A549 (cell line): ENCODE data around the gene ARPP19. TPM values are rescaled to one million over a fixed set of nuclear protein-coding genes. Genes with fewer than 3 reads are reported as not detected.

Source experiments
- ATAC-seq, 2 experiments: fragments of 200-7000 bp in 1 of 2; fragments of >200 bp in 1 of 2; cut with Nextera tagmentation in 1 of 2; cut with Tn5 transposase in 1 of 2; 3 replicates each; pipeline versions ENCODE4 v1.8.0 to v1.9.1; 2018 to 2020; ENCODE audit warnings: mild to moderate bottlenecking in 1 of 2, moderate library complexity in 1 of 2
- CTCF ChIA-PET: fragments of 300-600 bp; sonication (Branson Sonifier 250); formaldehyde crosslinking; extraction: SDS; loops from one replicate; lab custom pipeline; 2021; ENCODE audit warnings: antibody characterized with exemption, inconsistent platforms; lab: Yijun Ruan, JAX
- POLR2A ChIA-PET: fragments of 350-600 bp; formaldehyde crosslinking; extraction: SDS; loops from one replicate; lab custom pipeline; 2021; ENCODE audit warnings: antibody characterized with exemption, inconsistent platforms; lab: Yijun Ruan, JAX
- DNase-seq, 2 experiments: peaks; one replicate each; pipeline versions ENCODE4 v3.0.0 to v3.0.0-alpha.2; 2011 to 2016; ENCODE audit warnings: low read depth in 1 of 2, low spot score in 1 of 2
- FAIRE-seq: peaks from 2 replicates; lab custom pipeline; 2011; peaks lifted over from hg19 to GRCh38; lab: Jason Lieb, UNC
- H3K27ac ChIP-seq, 2 experiments: fragments of >200 bp; sonication (Bioruptor Twin); formaldehyde crosslinking; 3 replicates each; pipeline ENCODE4 v1.5.1; 2016 to 2017
- H3K4me1 ChIP-seq: fragments of >200 bp; sonication (Bioruptor Twin); formaldehyde crosslinking; 3 replicates; pipeline ENCODE4 v1.6.1; 2016
- H3K4me2 ChIP-seq: fragments of >200 bp; sonication (Bioruptor Twin); formaldehyde crosslinking; 3 replicates; pipeline ENCODE4 v1.6.1; 2016
- H3K4me3 ChIP-seq: fragments of >200 bp; sonication (Bioruptor Twin); formaldehyde crosslinking; 3 replicates; pipeline ENCODE4 v1.5.1; 2016
- H3K9me3 ChIP-seq: fragments of >200 bp; sonication (Bioruptor Twin); formaldehyde crosslinking; 3 replicates; pipeline ENCODE4 v1.6.1; 2016
- CBX8 ChIP-seq: fragments of 200-600 bp; sonication (generic); IDR thresholded peaks from 2 replicates; pipeline ENCODE4 v1.6.1; 2016
- EHF ChIP-seq: fragments of 250-450 bp; sonication (Bioruptor Pico); IDR thresholded peaks from 2 replicates; pipeline ENCODE4 v1.5.0; 2020; ENCODE audit warnings: mild to moderate bottlenecking
- EHMT2 ChIP-seq: fragments of 200-600 bp; sonication (generic); IDR thresholded peaks from 2 replicates; pipeline ENCODE4 v1.6.1; 2016; ENCODE audit warnings: antibody characterized with exemption, low read depth, mild to moderate bottlenecking, moderate library complexity
- EP300 ChIP-seq, 2 experiments: fragments of >200 bp; sonication (Bioruptor Twin); formaldehyde crosslinking; IDR thresholded peaks; 2 replicates in 1 of 2; 3 replicates in 1 of 2; pipeline ENCODE4 v1.6.1; 2016 to 2017
- ESRRA ChIP-seq: fragments of 150-350 bp; IDR thresholded peaks from 2 replicates; pipeline ENCODE4 v1.6.1; 2014; ENCODE audit warnings: mild to moderate bottlenecking, low read length, borderline replicate concordance
- FOXS1 ChIP-seq: fragments of 250-450 bp; sonication (Bioruptor Pico); IDR thresholded peaks from 2 replicates; pipeline ENCODE4 v1.5.0; 2020; ENCODE audit warnings: mild to moderate bottlenecking, moderate library complexity
- HDAC2 ChIP-seq: fragments of 200-600 bp; sonication (generic); IDR thresholded peaks from 2 replicates; pipeline ENCODE4 v1.6.1; 2016
- HES2 ChIP-seq: fragments of >200 bp; sonication (Bioruptor Twin); formaldehyde crosslinking; IDR thresholded peaks from 2 replicates; pipeline ENCODE4 v1.6.1; 2016
- HEYL ChIP-seq: fragments of 250-450 bp; sonication (Bioruptor Pico); IDR thresholded peaks from 2 replicates; pipeline ENCODE4 v1.8.0; 2021; ENCODE audit warnings: mild to moderate bottlenecking, moderate library complexity
- HMGXB4 ChIP-seq: fragments of 250-450 bp; sonication (Bioruptor Pico); IDR thresholded peaks from 2 replicates; pipeline ENCODE4 v1.5.0; 2021; ENCODE audit warnings: mild to moderate bottlenecking, moderate library complexity, borderline replicate concordance
- HOXB13 ChIP-seq: fragments of 250-450 bp; sonication (Bioruptor Pico); IDR thresholded peaks from 2 replicates; pipeline ENCODE4 v1.5.0; 2020; ENCODE audit warnings: low read depth, mild to moderate bottlenecking, moderate library complexity
- HOXB5 ChIP-seq: fragments of 250-450 bp; sonication (Bioruptor Pico); IDR thresholded peaks from 2 replicates; pipeline ENCODE4 v1.5.0; 2020; ENCODE audit warnings: mild to moderate bottlenecking, moderate library complexity
- KDM1A ChIP-seq: fragments of 200-600 bp; sonication (generic); IDR thresholded peaks from 2 replicates; pipeline ENCODE4 v1.6.1; 2016; ENCODE audit warnings: low read depth, mild to moderate bottlenecking
- MAFK ChIP-seq: fragments of 450-650 bp; IDR thresholded peaks from 2 replicates; pipeline ENCODE4 v1.6.1; 2014; ENCODE audit not compliant: partially characterized antibody
- MAX ChIP-seq: IDR thresholded peaks from 2 replicates; pipeline ENCODE4 v1.6.1; 2012
- MAZ ChIP-seq: fragments of 150-350 bp; IDR thresholded peaks from 2 replicates; pipeline ENCODE4 v1.6.1; 2014; ENCODE audit warnings: antibody characterized with exemption, low read depth, low read length, borderline replicate concordance
- MYC ChIP-seq: IDR thresholded peaks from 2 replicates; pipeline ENCODE4 v1.6.1; 2012; ENCODE audit warnings: mild to moderate bottlenecking, inconsistent platforms, low read length, improper control_type of control experiment, borderline replicate concordance
- NFE2L2 ChIP-seq: fragments of 150-350 bp; conservative IDR thresholded peaks from 2 replicates; pipeline ENCODE4 v1.6.1; 2014; ENCODE audit warnings: low read length
- PBX3 ChIP-seq: IDR thresholded peaks from 2 replicates; pipeline ENCODE4 v1.6.1; 2012
- POLR2A ChIP-seq: IDR thresholded peaks from 2 replicates; pipeline ENCODE4 v1.6.1; 2012; ENCODE audit warnings: mild to moderate bottlenecking, low read length
- POLR2AphosphoS2 ChIP-seq: conservative IDR thresholded peaks from 2 replicates; pipeline ENCODE4 v1.6.1; 2012; ENCODE audit warnings: low read length, improper control_type of control experiment, inconsistent platforms
- REST ChIP-seq: fragments of 200-600 bp; sonication (generic); IDR thresholded peaks from 2 replicates; pipeline ENCODE4 v1.6.1; 2016; ENCODE audit warnings: antibody characterized with exemption, mild to moderate bottlenecking, moderate library complexity
- TP53 ChIP-seq: fragments of 250-450 bp; sonication (Bioruptor Pico); IDR thresholded peaks from 2 replicates; pipeline ENCODE4 v1.5.0; 2021; ENCODE audit warnings: mild to moderate bottlenecking, moderate library complexity
- USF2 ChIP-seq: fragments of 450-650 bp; IDR thresholded peaks from 2 replicates; pipeline ENCODE4 v1.6.1; 2014; ENCODE audit warnings: antibody characterized with exemption
- ZC3H11A ChIP-seq: fragments of 450-650 bp; IDR thresholded peaks from 2 replicates; pipeline ENCODE4 v1.6.1; 2014; ENCODE audit warnings: antibody characterized with exemption, mild to moderate bottlenecking
- ZNF302 ChIP-seq: fragments of 250-450 bp; sonication (Bioruptor Pico); IDR thresholded peaks from 2 replicates; pipeline ENCODE4 v1.9.0; 2021; ENCODE audit warnings: inconsistent platforms, mild to moderate bottlenecking, moderate library complexity
- ZSCAN20 ChIP-seq: fragments of 250-450 bp; sonication (Bioruptor Pico); IDR thresholded peaks from 2 replicates; pipeline ENCODE4 v1.8.0; 2022; ENCODE audit warnings: mild to moderate bottlenecking, moderate library complexity
- WGBS: methylation state at CpG from one replicate; pipeline ENCODE4 v1.1.6; 2017; ENCODE audit errors: missing lambda C conversion rate; 5-methylcytosine and 5-hydroxymethylcytosine counted together
- polyA plus RNA-seq, 4 experiments: library from polyadenylated mRNA; depleted of rRNA in 3 of 4; stranded (reverse); fragments of >200 nt; fragmentation: RNase III in 1 of 4; extraction: RNeasy Plus Mini Kit Qiagen cat#74134 plus additional on column Dnase treatment in 1 of 4; gene quantifications; 2 replicates in 3 of 4; 3 replicates in 1 of 4; pipeline ENCODE4 v1.2.3, GENCODE V29; 2011 to 2017

The ARPP19 gene
- polyA plus RNA-seq, 2 of the 4 experiments (the other 2 are of a cell fraction): 102 to 192 TPM

- no peak for FAIRE-seq
- ChIA-PET CTCF (interaction anchor here (0.8 to 1.8 kb wide), 4 partner anchors 11 to 39 kb away, joined by 3 to 5 read pairs (median 4); no protein-coding TSS in a partner anchor), POLR2A (no interaction called here)
- TF ChIP-seq HOXB13 (CRISPR knock-in tag) (no peak), MAFK (peak; percentile 93)
- peak overlapping the region; percentile 2; the same call in 1 of the 3 replicates for H3K4me2 ChIP-seq
- H3K9me3 ChIP-seq: no peaks in the 10 kb centered on the region
- H3K4me1 ChIP-seq: peaks cover 57% of the 10 kb centered on the region
- ATAC-seq: no peak
- no peak overlapping the region for H3K4me3 ChIP-seq
- DNase-seq: no peak
- no peak overlapping the region for H3K27ac ChIP-seq
- WGBS: 83% methylated on average over 4 of the region's 4 CpGs
These were observed 5.2 kb downstream of the ARPP19 start for GRCh38 chr15:52563501-52564060.

- no peak for DNase-seq
- peaks cover 51% of the 10 kb centered on the region for H3K4me1 ChIP-seq
- POLR2A ChIA-PET: interaction anchor here (1.5 kb wide), 1 partner anchor 9 kb away, joined by 3 read pairs; the partner anchor contains the start of gene ARPP19
- H3K27ac ChIP-seq: no peak overlapping the region
- CTCF ChIA-PET: interaction anchor here (1.8 kb wide), 1 partner anchor 10 kb away, joined by 6 read pairs; no protein-coding TSS in a partner anchor
- ATAC-seq: no peak; a peak in 1 of 6 replicates
- no peak overlapping the region for H3K4me2 ChIP-seq
- H3K9me3 ChIP-seq: no peaks in the 10 kb centered on the region
- 91% methylated on average over 2 of the region's 2 CpGs for WGBS
- TF ChIP-seq ZSCAN20 (no peak), NFE2L2 (no peak), ZNF302 (CRISPR knock-in tag) (no peak), HDAC2 (no peak), ESRRA (no peak), EHMT2 (no peak), HEYL (CRISPR knock-in tag) (no peak), EP300 (IDR thresholded peaks at IDR 0.05) (no peak), REST (no peak), PBX3 (no peak), HOXB13 (CRISPR knock-in tag) (no peak), TP53 (CRISPR knock-in tag) (no peak), KDM1A (no peak), FOXS1 (no peak), EHF (CRISPR knock-in tag) (no peak), MYC (no peak), ZC3H11A (no peak)
- no peak for FAIRE-seq
- no peak overlapping the region for H3K4me3 ChIP-seq
These were observed 9.3 kb downstream of the ARPP19 start for GRCh38 chr15:52559575-52559974.

GRCh38 chr15:52559022-52559421 is 9.8 kb downstream of the ARPP19 start:
- H3K4me1 ChIP-seq: peaks cover 47% of the 10 kb centered on the region
- CTCF ChIA-PET: interaction anchor here (0.9 to 1.8 kb wide), 2 partner anchors 10 to 18 kb away, joined by 3 to 6 read pairs; no protein-coding TSS in a partner anchor
- ATAC-seq (no peak), FAIRE-seq (no peak), DNase-seq (no peak)
- WGBS: 89% methylated on average over 6 of the region's 6 CpGs
- POLR2A ChIA-PET: interaction anchor here (1.5 kb wide), 1 partner anchor 10 kb away, joined by 3 read pairs; the partner anchor contains the start of gene ARPP19
- H3K27ac ChIP-seq: peak overlapping the region in 1 of 2 experiments; percentile 70; a peak in 1 of 6 replicates
- no peaks in the 10 kb centered on the region for H3K9me3 ChIP-seq
- H3K4me2 ChIP-seq: no peak overlapping the region; the same call in 2 of the 3 replicates
- H3K4me3 ChIP-seq: no peak overlapping the region
- TF ChIP-seq HMGXB4 (CRISPR knock-in tag) (no peak), ZC3H11A (no peak), USF2 (no peak), CBX8 (no peak), POLR2AphosphoS2 (no peak), EP300 (IDR thresholded peaks at IDR 0.05) (no peak), HOXB5 (CRISPR knock-in tag) (no peak), HES2 (no peak), POLR2A (no peak), MAX (no peak), EHMT2 (no peak), MAZ (no peak)
